ENCODE data around the gene SLCO3A1. TPM values are rescaled to one million over a fixed set of nuclear protein-coding genes. Genes with fewer than 3 reads are reported as not detected.

The SLCO3A1 gene
- total and polyA plus RNA-seq, 8 donors, result 2.4 to 38.8 (median 7.7) TPM

- no peaks in the 10 kb centered on the region for H3K27me3 ChIP-seq
- H3K9me3 ChIP-seq, result no peaks in the 10 kb centered on the region
- H3K4me1 ChIP-seq, result no peaks in the 10 kb centered on the region
- H3K27ac ChIP-seq, result no peak overlapping the region
- TF ChIP-seq CTCF (IDR thresholded peaks at IDR 0.05) (no peak), POLR2AphosphoS5 (IDR thresholded peaks at IDR 0.05) (no peak), POLR2A (IDR thresholded peaks at IDR 0.05) (no peak), EP300 (IDR thresholded peaks at IDR 0.05) (no peak)
- 42 to 50% (median 46%) methylated on average over 2 of the region's 2 CpGs for WGBS, 5 donors
- H3K4me3 ChIP-seq, result no peak overlapping the region
- no peak for DNase-seq
- no peaks in the 10 kb centered on the region for H3K36me3 ChIP-seq
- intact Hi-C loops (cut with DNase I; ENCODE audit: low total_unique reads), result no loop called here
Observed at GRCh38 chr15:92195241-92195640, 341.7 kb downstream of the SLCO3A1 start.

GRCh38 chr15:92196342-92196741 lies 342.8 kb downstream of the SLCO3A1 start:
- Histone ChIP-seq H3K4me3 (no peak overlapping the region), H3K36me3 (no peaks in the 10 kb centered on the region), H3K4me1 (no peaks in the 10 kb centered on the region), H3K9me3 (no peaks in the 10 kb centered on the region), H3K27me3 (no peaks in the 10 kb centered on the region), H3K27ac (no peak overlapping the region)
- DNase-seq, result no peak
- TF ChIP-seq CTCF (IDR thresholded peaks at IDR 0.05), result no peak
- TF ChIP-seq POLR2A (IDR thresholded peaks at IDR 0.05), result no peak
- TF ChIP-seq EP300 (IDR thresholded peaks at IDR 0.05), result no peak
- TF ChIP-seq POLR2AphosphoS5 (IDR thresholded peaks at IDR 0.05), result no peak
- intact Hi-C loops (cut with DNase I; ENCODE audit: low total_unique reads), result no loop called here
- 73 to 90% (median 76%) methylated on average over 4 of the region's 4 CpGs for WGBS, 5 donors

- Histone ChIP-seq H3K27ac (no peak overlapping the region), H3K4me3 (no peak overlapping the region), H3K36me3 (no peaks in the 10 kb centered on the region), H3K9me3 (no peaks in the 10 kb centered on the region), H3K4me1 (no peaks in the 10 kb centered on the region), H3K27me3 (no peaks in the 10 kb centered on the region)
- intact Hi-C loops (cut with DNase I; ENCODE audit: low total_unique reads), result no loop called here
- WGBS, 5 donors, result 41 to 62% (median 52%) methylated on average over 2 of the region's 2 CpGs
- DNase-seq, result no peak
- no peak for TF ChIP-seq CTCF (IDR thresholded peaks at IDR 0.05)
- TF ChIP-seq POLR2AphosphoS5 (IDR thresholded peaks at IDR 0.05), result no peak
- TF ChIP-seq EP300 (IDR thresholded peaks at IDR 0.05), result no peak
- no peak for TF ChIP-seq POLR2A (IDR thresholded peaks at IDR 0.05)
Observed at GRCh38 chr15:92197746-92198145, 344.2 kb downstream of the SLCO3A1 start.

- H3K4me3 ChIP-seq, result no peak overlapping the region
- no peaks in the 10 kb centered on the region for H3K4me1 ChIP-seq
- DNase-seq, result no peak
- 31 to 87% (median 65%) methylated on average over 1 to 2 of the region's 2 CpGs for WGBS, 5 donors
- TF ChIP-seq EP300 (IDR thresholded peaks at IDR 0.05) (no peak), CTCF (IDR thresholded peaks at IDR 0.05) (no peak), POLR2AphosphoS5 (IDR thresholded peaks at IDR 0.05) (no peak), POLR2A (IDR thresholded peaks at IDR 0.05) (no peak)
- no peak overlapping the region for H3K27ac ChIP-seq
- H3K9me3 ChIP-seq, result no peaks in the 10 kb centered on the region
- H3K36me3 ChIP-seq, result no peaks in the 10 kb centered on the region
- intact Hi-C loops (cut with DNase I; ENCODE audit: low total_unique reads), result no loop called here
- no peaks in the 10 kb centered on the region for H3K27me3 ChIP-seq
Observed at GRCh38 chr15:92200891-92201290, 347.4 kb downstream of the SLCO3A1 start.
